Iris pigment epithelial cell (primary cell): Measurements from ENCODE around the gene THAP10.
A peak's percentile ranks its signal among the peaks of the same experiment; 100 is the strongest.
"Not testable (repeated sequence)": the region's sequence is repeated elsewhere in the genome, so short reads cannot be mapped to it uniquely, and the experiment has no call there.

Source experiments
- DNase-seq: peaks from one replicate; pipeline ENCODE4 v3.0.0-alpha.2; 2011; ENCODE audit warnings: low read depth

THAP10 gene

GRCh38 chr15:70876683-70877082 is 15.6 kb downstream of the THAP10 start:
- DNase-seq, result no peak

GRCh38 chr15:70876011-70876410 is 16.2 kb downstream of the THAP10 start:
- no peak for DNase-seq

- DNase-seq, result peak; percentile 40
These were observed 17.0 kb downstream of the THAP10 start for GRCh38 chr15:70875001-70875782.

GRCh38 chr15:70873232-70874054 is 18.8 kb downstream of the THAP10 start:
- no peak for DNase-seq

GRCh38 chr15:70871490-70871889 is 20.7 kb downstream of the THAP10 start:
- DNase-seq, result not testable (repeated sequence)

- DNase-seq, result peak; percentile 71
These were observed 22.2 kb downstream of the THAP10 start for GRCh38 chr15:70870051-70870450.

GRCh38 chr15:70869346-70869745 is 22.9 kb downstream of the THAP10 start:
- peak; percentile 23 for DNase-seq

- peak; percentile 85 for DNase-seq
These were observed 24.2 kb downstream of the THAP10 start for GRCh38 chr15:70867911-70868467.

GRCh38 chr15:70866982-70867641 is 25.1 kb downstream of the THAP10 start:
- DNase-seq, result peak; percentile 38

GRCh38 chr15:70863450-70864218 is 28.6 kb downstream of the THAP10 start:
- DNase-seq, result peak; percentile 91

- DNase-seq, result no peak
These were observed 32.2 kb downstream of the THAP10 start for GRCh38 chr15:70859998-70860397.

GRCh38 chr15:70859322-70859908 is 32.8 kb downstream of the THAP10 start:
- no peak for DNase-seq

GRCh38 chr15:70858614-70859321 is 33.5 kb downstream of the THAP10 start:
- not testable (repeated sequence) for DNase-seq

GRCh38 chr15:70857562-70858285 is 34.5 kb downstream of the THAP10 start:
- DNase-seq, result peak; percentile 40

GRCh38 chr15:70856884-70857561 is 35.2 kb downstream of the THAP10 start:
- peak; percentile 97 for DNase-seq

- DNase-seq, result peak; percentile 41
These were observed 35.9 kb downstream of the THAP10 start for GRCh38 chr15:70856177-70856883.

GRCh38 chr15:70855764-70856163 is 36.5 kb downstream of the THAP10 start:
- DNase-seq, result no peak

- peak; percentile 65 for DNase-seq
These were observed 37.6 kb downstream of the THAP10 start for GRCh38 chr15:70854666-70854976.
